Measurements from ENCODE around the gene VSTM2L. TPM values are rescaled to one million over a fixed set of nuclear protein-coding genes. Genes with fewer than 3 reads are reported as not detected.

VSTM2L gene
- total and polyA plus RNA-seq, 2 of the 13 experiments (the other 11 are each of a cell fraction or from before 2014, with no cell fraction given), result not detected

DNA sequence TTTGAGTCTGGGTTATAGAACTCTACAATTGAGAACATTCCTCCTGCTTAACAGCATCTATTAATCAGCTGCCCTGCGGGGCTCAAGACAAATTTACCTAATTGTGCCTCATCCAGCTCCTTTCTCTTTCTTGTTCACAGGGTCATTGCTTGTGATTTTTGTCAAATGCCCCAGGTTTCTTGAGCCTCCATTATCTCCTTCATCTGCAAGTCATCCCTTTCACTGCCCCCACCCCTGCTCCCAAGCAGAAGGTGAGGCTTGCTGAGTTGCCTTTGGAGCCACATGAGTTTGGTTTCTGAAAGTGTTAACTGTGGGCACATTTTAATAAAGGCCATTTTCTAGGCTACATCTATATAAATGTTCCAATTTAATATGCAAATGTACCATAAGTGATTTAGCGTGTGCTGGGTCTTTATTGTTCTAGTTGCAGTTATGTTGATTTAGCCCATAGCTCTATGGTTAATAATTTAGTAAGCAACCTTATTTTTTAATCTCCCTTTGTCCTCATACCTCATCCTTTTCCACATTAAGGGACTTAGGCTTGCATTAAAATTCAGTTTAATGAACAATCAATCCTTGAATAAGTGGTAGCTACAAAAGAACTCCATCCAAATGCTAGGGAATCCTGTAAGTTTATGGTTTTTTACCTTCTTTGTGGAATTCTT lies 56.1 kb downstream of the VSTM2L start (continued):
- TF ChIP-seq, protein P1, sequence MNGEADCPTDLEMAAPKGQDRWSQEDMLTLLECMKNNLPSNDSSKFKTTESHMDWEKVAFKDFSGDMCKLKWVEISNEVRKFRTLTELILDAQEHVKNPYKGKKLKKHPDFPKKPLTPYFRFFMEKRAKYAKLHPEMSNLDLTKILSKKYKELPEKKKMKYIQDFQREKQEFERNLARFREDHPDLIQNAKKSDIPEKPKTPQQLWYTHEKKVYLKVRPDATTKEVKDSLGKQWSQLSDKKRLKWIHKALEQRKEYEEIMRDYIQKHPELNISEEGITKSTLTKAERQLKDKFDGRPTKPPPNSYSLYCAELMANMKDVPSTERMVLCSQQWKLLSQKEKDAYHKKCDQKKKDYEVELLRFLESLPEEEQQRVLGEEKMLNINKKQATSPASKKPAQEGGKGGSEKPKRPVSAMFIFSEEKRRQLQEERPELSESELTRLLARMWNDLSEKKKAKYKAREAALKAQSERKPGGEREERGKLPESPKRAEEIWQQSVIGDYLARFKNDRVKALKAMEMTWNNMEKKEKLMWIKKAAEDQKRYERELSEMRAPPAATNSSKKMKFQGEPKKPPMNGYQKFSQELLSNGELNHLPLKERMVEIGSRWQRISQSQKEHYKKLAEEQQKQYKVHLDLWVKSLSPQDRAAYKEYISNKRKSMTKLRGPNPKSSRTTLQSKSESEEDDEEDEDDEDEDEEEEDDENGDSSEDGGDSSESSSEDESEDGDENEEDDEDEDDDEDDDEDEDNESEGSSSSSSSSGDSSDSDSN (CRISPR knock-in tag; IDR thresholded peaks at IDR 0.05), result no peak
- TF ChIP-seq ZBTB38 (CRISPR knock-in tag; IDR thresholded peaks at IDR 0.05) (no peak), TOPORS (CRISPR knock-in tag; IDR thresholded peaks at IDR 0.05) (no peak), YEATS4 (CRISPR knock-in tag; IDR thresholded peaks at IDR 0.05; ENCODE audit: borderline replicate concordance) (no peak), SMYD3 (CRISPR knock-in tag; IDR thresholded peaks at IDR 0.05) (no peak), SIX1 (CRISPR knock-in tag; IDR thresholded peaks at IDR 0.05; ENCODE audit: borderline replicate concordance) (no peak), RXRA (CRISPR knock-in tag; IDR thresholded peaks at IDR 0.05) (no peak), ZNF644 (CRISPR knock-in tag; IDR thresholded peaks at IDR 0.05; ENCODE audit: low read depth) (no peak), PPARG (CRISPR knock-in tag; conservative IDR thresholded peaks at IDR 0.05) (no peak), IRF2 (CRISPR knock-in tag; IDR thresholded peaks at IDR 0.05) (no peak)
- TF ChIP-seq, protein P2, sequence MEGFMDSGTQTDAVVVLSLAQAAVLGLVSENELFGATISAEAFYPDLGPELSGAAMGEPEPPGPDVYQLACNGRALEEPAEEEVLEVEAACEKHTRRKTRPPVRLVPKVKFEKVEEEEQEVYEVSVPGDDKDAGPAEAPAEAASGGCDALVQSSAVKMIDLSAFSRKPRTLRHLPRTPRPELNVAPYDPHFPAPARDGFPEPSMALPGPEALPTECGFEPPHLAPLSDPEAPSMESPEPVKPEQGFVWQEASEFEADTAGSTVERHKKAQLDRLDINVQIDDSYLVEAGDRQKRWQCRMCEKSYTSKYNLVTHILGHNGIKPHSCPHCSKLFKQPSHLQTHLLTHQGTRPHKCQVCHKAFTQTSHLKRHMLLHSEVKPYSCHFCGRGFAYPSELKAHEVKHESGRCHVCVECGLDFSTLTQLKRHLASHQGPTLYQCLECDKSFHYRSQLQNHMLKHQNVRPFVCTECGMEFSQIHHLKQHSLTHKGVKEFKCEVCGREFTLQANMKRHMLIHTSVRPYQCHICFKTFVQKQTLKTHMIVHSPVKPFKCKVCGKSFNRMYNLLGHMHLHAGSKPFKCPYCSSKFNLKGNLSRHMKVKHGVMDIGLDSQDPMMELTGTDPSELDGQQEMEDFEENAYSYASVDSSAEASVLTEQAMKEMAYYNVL (CRISPR knock-in tag; IDR thresholded peaks at IDR 0.05; ENCODE audit: borderline replicate concordance), result no peak
- TF ChIP-seq, protein P3, sequence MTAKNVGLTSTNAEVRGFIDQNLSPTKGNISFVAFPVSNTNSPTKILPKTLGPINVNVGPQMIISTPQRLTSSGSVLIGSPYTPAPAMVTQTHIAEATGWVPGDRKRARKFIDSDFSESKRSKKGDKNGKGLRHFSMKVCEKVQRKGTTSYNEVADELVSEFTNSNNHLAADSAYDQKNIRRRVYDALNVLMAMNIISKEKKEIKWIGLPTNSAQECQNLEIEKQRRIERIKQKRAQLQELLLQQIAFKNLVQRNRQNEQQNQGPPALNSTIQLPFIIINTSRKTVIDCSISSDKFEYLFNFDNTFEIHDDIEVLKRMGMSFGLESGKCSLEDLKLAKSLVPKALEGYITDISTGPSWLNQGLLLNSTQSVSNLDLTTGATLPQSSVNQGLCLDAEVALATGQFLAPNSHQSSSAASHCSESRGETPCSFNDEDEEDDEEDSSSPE (CRISPR knock-in tag; IDR thresholded peaks at IDR 0.05), result no peak

All from HepG2 (cell line).